NCI-H1436 (cell line): ENCODE data around the gene WARS2.
"Not testable (repeated sequence)": the region's sequence is repeated elsewhere in the genome, so short reads cannot be mapped to it uniquely, and the experiment has no call there.

Source experiments
- DNase-seq: peaks from one replicate; lab custom pipeline; 2025; lab: John Stamatoyannopoulos, UW

The WARS2 gene

DNA sequence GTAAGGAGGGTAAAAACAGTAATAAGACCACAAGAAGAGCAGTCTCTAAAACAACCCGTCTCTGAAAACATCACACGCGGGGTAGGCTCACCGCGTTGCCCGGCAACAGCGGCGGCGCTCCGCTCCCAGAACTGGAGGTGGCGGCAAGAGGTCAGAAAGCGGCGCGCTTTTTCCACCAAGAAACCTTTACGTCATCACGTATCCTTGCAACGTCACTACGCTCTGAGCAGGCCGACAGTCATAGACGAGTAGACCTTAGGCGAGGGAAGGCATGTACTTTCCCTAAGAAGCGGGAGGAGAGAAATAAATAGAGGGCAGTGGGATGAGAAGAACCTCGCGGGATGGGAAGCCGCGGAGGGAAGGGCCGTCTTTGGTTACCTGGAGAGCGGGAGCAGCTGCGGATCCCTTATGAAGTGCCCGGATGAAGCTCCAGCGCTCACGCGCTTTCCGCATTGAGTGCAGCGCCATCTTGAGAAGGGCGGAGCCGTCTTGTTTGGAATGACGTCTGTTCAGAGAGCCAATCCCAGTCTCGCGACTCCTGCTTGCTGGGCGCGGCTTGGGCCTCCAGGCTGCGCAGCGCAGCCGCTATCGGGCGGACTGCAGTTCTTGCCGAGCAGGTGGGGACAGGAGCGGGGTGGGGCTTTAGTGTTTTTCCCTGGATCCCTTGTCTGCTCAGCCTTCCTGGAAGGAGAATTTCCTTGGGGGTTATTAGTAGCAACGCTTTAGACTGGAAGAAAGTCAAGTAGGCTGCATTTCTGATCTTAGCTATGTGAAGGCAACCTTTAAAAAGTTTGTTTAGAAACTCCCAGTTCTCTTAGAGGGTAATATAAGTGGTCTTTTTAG lies at the start of gene WARS2:
TSS of gene WARS2 (minus strand) at position 477 of the 843 bp plus-strand sequence. CDS start at position 468, 9 bp downstream.
- peak; percentile 96 for DNase-seq

DNA sequence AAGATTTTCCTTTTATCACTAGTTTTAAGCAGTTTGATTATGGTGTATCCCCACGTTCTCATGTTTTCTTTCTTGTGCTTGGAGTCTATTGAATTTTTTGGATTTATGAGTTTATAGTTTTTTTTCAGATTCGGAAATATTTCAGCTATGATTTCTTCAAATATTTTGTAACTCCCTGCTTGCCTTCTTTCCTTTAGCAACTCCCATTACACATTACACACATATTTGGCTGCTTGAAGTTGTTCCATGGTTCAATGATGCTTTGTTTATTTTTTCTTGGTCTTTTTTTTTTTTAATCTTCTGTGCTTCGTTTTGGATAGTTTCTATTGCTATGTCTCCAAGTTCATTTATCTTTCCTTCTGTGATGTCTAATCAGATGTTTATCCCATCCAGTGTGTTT lies 48.5 kb upstream of the WARS2 start:
- no peak for DNase-seq

GRCh38 chr1:119187416-119187815 lies 47.0 kb upstream of the WARS2 start:
- DNase-seq, result no peak

- no peak for DNase-seq
These were observed 46.0 kb upstream of the WARS2 start for GRCh38 chr1:119186471-119186870.

DNA sequence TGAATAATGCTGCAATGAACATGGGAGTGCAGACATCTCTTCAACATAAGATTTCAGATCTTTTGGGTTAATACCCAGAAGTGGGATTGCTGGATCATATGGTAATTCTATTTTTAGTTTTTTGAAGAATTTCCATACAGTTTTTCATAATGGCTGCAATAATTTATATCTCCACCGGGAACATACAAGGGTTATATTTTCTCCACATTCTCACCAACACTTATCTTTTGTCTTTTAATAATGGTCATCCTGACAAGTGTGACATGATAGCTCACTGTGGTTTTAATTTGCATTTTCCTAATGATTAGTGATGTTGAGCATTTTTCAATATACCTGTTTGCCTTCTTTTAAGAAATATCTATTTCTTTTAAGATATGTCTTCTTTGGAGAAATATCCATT lies 44.5 kb upstream of the WARS2 start:
- DNase-seq, result no peak

GRCh38 chr1:119181218-119181617 lies 40.8 kb upstream of the WARS2 start:
- no peak for DNase-seq

- DNase-seq, result no peak
These were observed 38.6 kb upstream of the WARS2 start for GRCh38 chr1:119179051-119179450.

DNA sequence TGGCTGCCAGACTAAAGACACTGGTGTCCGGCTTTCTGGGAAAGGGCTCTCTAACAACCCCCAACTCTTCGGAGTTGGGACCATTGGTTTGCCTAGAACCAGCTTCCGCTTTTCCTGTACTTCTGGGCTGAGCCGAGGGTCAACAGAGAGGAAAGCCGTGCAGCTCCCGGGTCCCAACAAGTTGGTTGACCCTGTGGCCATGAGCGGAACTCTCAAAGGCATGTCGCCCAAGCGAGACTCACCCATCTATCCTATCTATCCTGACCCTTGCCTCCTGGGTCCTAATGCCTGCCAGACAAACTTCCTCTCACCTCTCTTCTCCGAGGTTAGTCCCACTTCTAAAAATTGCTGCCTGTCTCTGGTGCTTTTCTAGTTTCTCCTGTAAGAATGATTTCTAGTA lies 32.5 kb upstream of the WARS2 start:
- DNase-seq, result not testable (repeated sequence)

- not testable (repeated sequence) for DNase-seq
These were observed 31.0 kb upstream of the WARS2 start for GRCh38 chr1:119171381-119172010.

- DNase-seq, result no peak
These were observed 22.9 kb upstream of the WARS2 start for GRCh38 chr1:119163396-119163795.

DNA sequence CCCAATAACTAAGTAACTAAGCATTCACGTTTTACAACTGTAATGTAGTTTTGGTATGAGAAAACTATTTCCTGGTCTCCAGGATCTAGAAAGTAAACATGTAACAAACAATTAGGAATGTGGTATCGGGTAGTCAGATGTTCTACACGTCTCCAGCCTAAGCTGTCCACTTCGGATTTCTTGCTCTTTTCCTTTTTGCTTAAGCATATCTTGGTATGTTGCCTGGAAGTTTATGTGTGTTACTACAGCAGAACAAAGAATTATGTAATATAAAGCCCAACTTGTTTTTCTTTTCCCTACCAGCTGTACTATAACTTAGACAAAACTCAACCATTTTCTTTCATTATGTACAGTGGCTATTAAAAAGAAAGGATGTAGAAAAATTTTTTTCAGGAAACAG lies 20.4 kb upstream of the WARS2 start:
- no peak for DNase-seq

GRCh38 chr1:119160409-119160808 lies 20.0 kb upstream of the WARS2 start:
- no peak for DNase-seq

DNA sequence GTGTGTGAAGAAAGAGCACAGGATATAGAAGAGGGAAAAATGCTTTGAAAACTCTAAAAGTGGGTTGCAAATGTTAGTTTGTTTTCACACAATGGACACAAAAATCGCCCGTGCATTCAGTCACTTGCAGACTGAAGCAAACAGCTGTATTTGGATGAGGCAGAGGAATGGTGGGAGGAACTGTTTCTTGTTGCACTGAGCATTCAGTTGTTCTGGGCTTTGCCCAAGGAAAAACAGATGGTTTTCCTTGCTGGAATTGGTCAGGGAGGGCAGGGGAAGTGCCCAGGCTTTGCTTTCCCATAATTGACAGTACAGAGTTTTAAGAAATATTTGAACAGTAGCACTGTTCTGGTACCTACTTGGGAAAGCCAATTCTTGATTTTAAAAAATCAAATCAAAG lies 19.5 kb upstream of the WARS2 start:
- no peak for DNase-seq

DNA sequence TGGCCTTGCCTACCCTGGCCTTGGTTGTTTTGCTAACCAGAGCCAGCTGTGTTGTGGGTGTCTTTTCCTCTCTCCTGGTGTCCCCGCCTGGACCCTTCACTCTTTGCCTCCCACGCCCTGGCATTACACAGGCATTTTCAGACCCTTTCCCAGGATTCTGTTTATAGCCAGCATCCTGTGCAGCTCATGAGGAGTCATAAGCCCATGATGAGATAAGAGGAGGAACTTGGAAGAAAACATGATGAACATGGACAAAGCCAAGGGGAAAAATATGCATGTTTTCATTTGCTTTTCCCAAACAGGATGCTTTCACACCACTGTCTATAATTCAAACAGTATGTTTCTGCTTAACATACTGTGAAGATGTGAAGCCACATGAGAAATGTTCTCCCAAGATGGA lies 18.7 kb upstream of the WARS2 start:
- DNase-seq, result no peak

GRCh38 chr1:119156761-119157160 lies 16.3 kb upstream of the WARS2 start:
- DNase-seq, result not testable (repeated sequence)

DNA sequence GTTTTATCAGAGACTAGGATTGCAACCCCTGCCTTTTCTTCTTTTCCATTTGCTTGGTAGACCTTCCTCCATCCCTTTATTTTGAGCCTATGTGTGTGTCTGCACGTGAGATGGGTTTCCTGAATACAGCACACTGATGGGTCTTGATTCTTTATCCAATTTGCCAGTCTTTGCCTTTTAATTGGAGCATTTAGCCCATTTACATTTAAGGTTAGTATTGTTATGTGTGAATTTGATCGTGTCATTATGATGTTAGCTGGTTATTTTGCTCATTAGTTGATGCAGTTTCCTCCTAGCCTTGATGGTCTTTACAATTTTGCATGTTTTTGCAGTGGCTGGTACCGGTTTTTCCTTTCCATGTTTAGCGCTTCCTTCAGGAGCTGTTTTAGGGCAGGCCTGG lies 14.6 kb upstream of the WARS2 start:
- DNase-seq, result not testable (repeated sequence)

GRCh38 chr1:119150150-119150549 lies 9.7 kb upstream of the WARS2 start:
- DNase-seq, result no peak

DNA sequence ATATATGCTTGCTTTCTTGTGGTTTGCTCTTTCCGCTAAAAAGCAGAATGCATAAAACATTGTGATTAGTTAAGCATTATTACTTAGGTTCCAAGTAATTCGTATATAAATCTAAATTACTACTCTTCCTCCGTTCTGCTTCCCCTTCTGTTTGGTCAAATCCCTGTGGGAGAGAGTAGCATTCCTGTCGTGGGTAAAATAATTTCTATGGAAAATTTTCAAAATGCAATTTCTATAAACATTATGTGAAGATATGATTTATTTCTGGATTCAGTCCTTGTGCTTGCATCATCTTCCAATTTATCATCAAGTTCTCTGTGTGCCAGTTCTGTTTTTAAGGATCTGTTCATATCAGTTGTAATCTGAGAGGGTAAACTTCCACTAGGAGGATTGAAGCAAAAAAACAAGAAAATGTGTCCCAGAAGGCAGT lies 7.2 kb upstream of the WARS2 start:
- no peak for DNase-seq

- DNase-seq, result no peak
These were observed 6.0 kb upstream of the WARS2 start for GRCh38 chr1:119146466-119146865.

- DNase-seq, result no peak
These were observed 4.4 kb upstream of the WARS2 start for GRCh38 chr1:119144813-119145212.

- DNase-seq, result no peak
These were observed 3.3 kb upstream of the WARS2 start for GRCh38 chr1:119143706-119144105.

GRCh38 chr1:119141660-119142059 lies 1.2 kb upstream of the WARS2 start:
- no peak for DNase-seq

DNA sequence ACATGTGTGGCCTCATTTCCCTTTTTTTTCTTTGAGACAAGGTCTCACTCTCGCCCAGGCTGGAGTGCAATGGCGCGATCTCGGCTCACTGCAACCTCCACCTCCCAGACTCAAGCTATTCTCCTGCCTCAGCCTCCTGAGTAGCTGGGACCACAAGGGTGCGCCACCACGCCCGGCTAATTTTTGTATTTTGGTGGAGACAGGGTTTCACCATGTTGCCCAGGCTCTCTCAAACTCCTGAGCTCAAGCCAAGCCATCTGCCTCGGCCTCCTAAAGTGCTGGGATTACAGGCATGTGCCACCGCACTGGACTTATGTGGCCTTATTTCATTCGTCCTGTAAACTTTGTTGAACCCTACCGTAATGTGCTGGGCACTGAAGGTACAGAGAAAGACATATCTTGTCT lies 569 bp upstream of the WARS2 start:
- DNase-seq, result peak; percentile 31

- no peak for DNase-seq
These were observed 636 bp downstream of the WARS2 start for GRCh38 chr1:119139857-119140176.
